ENCODE results near the gene DAAM1. TPM values are rescaled to one million over a fixed set of nuclear protein-coding genes. Genes with fewer than 3 reads are reported as not detected.

The DAAM1 gene
- total RNA-seq, 1 experiment from 2014 or later = 11.5 TPM

- TF ChIP-seq EZH2 (IDR thresholded peaks at IDR 0.05; ENCODE audit: borderline replicate concordance, low read depth, low read length, poor library complexity, severe bottlenecking) = no peak
- no peak for TF ChIP-seq CTCF (conservative IDR thresholded peaks at IDR 0.05; ENCODE audit: low read depth, low read length)
- no TSS peak for BruUV-seq (replicated peaks)
- no peaks in the 10 kb centered on the region for H3K27me3 ChIP-seq (replicated peaks; ENCODE audit: insufficient read depth, low read depth, low read length, poor library complexity)
- no peaks in the 10 kb centered on the region for H3K36me3 ChIP-seq (ENCODE audit: insufficient read depth, low read length, poor library complexity, severe bottlenecking)
- POLR2A ChIA-PET (ENCODE audit: low non-redundant PET) = no interaction called here
- no peak for DNase-seq (ENCODE audit: low spot score)
- no peaks in the 10 kb centered on the region for H3K4me1 ChIP-seq (ENCODE audit: insufficient read depth, low read length, poor library complexity, severe bottlenecking)
- H3K27ac ChIP-seq (ENCODE audit: low read depth, low read length, poor library complexity, severe bottlenecking) = no peak overlapping the region
- intact Hi-C loops (cut with micrococcal nuclease; ENCODE audit: unreplicated experiment) = no loop called here
- no peak overlapping the region for H3K4me3 ChIP-seq (ENCODE audit: low read depth, low read length, poor library complexity, severe bottlenecking)
- no peaks in the 10 kb centered on the region for H3K9me3 ChIP-seq (ENCODE audit: low read depth, low read length, poor library complexity, severe bottlenecking)
- CTCF ChIA-PET = no interaction called here
Observed at GRCh38 chr14:59415836-59416602, 227.6 kb downstream of the DAAM1 start.

DNA sequence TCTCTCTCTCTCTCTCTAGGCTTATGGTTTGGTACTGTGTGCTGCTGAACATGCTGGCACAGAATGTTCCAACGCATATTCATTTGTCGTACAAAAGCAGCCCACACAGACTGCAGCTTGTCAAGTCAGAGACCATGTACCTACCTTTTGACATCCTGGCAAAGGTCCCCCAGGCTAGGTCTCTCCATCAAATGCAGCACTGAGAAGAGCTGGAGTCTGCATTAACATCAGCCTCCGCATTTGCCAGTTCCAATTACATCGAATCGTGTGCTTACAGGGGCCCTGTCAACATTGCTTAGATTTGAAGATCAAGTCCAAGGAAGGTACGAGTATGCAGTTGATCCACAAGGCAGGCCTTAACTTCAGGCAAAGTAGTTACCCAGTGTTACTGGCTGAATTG lies 228.8 kb downstream of the DAAM1 start:
- Histone ChIP-seq H3K27ac (ENCODE audit: low read depth, low read length, poor library complexity, severe bottlenecking) (no peak overlapping the region), H3K27me3 (replicated peaks; ENCODE audit: insufficient read depth, low read depth, low read length, poor library complexity) (no peaks in the 10 kb centered on the region), H3K36me3 (ENCODE audit: insufficient read depth, low read length, poor library complexity, severe bottlenecking) (no peaks in the 10 kb centered on the region), H3K9me3 (ENCODE audit: low read depth, low read length, poor library complexity, severe bottlenecking) (no peaks in the 10 kb centered on the region), H3K4me1 (ENCODE audit: insufficient read depth, low read length, poor library complexity, severe bottlenecking) (no peaks in the 10 kb centered on the region), H3K4me3 (ENCODE audit: low read depth, low read length, poor library complexity, severe bottlenecking) (no peak overlapping the region)
- no TSS peak for BruUV-seq (replicated peaks)
- POLR2A ChIA-PET (ENCODE audit: low non-redundant PET) = no interaction called here
- TF ChIP-seq CTCF (conservative IDR thresholded peaks at IDR 0.05; ENCODE audit: low read depth, low read length) = no peak
- no peak for TF ChIP-seq EZH2 (IDR thresholded peaks at IDR 0.05; ENCODE audit: borderline replicate concordance, low read depth, low read length, poor library complexity, severe bottlenecking)
- CTCF ChIA-PET = no interaction called here
- no peak for DNase-seq (ENCODE audit: low spot score)
- intact Hi-C loops (cut with micrococcal nuclease; ENCODE audit: unreplicated experiment) = no loop called here

GRCh38 chr14:59419303-59419702 lies 230.8 kb downstream of the DAAM1 start:
- ChIA-PET CTCF (no interaction called here), POLR2A (ENCODE audit: low non-redundant PET) (interaction anchor here (0.6 kb wide), 1 partner anchor 478 kb away, joined by 4 read pairs; no protein-coding TSS in a partner anchor)
- no peaks in the 10 kb centered on the region for H3K4me1 ChIP-seq (ENCODE audit: insufficient read depth, low read length, poor library complexity, severe bottlenecking)
- no peak overlapping the region for H3K4me3 ChIP-seq (ENCODE audit: low read depth, low read length, poor library complexity, severe bottlenecking)
- no peaks in the 10 kb centered on the region for H3K9me3 ChIP-seq (ENCODE audit: low read depth, low read length, poor library complexity, severe bottlenecking)
- DNase-seq (ENCODE audit: low spot score) = no peak
- H3K27ac ChIP-seq (ENCODE audit: low read depth, low read length, poor library complexity, severe bottlenecking) = no peak overlapping the region
- TF ChIP-seq CTCF (conservative IDR thresholded peaks at IDR 0.05; ENCODE audit: low read depth, low read length) (no peak), EZH2 (IDR thresholded peaks at IDR 0.05; ENCODE audit: borderline replicate concordance, low read depth, low read length, poor library complexity, severe bottlenecking) (no peak)
- no peaks in the 10 kb centered on the region for H3K36me3 ChIP-seq (ENCODE audit: insufficient read depth, low read length, poor library complexity, severe bottlenecking)
- BruUV-seq (replicated peaks) = no TSS peak
- no peaks in the 10 kb centered on the region for H3K27me3 ChIP-seq (replicated peaks; ENCODE audit: insufficient read depth, low read depth, low read length, poor library complexity)
- intact Hi-C loops (cut with micrococcal nuclease; ENCODE audit: unreplicated experiment) = no loop called here
